Suprapubic skin (tissue), 4 donors: ENCODE data around the gene METTL21A.
"Not testable (repeated sequence)": the region's sequence is repeated elsewhere in the genome, so short reads cannot be mapped to it uniquely, and the experiment has no call there.

Source experiments
- CTCF ChIP-seq, 2 donors: fragments of 200-600 bp in 1 of 2; fragments of 450-650 bp in 1 of 2; sonication (generic) in 1 of 2; IDR thresholded peaks; one replicate each; pipeline ENCODE4 v1.5.1; 2016 to 2019; ENCODE audit warnings: antibody characterized with exemption in 2 of 2, mild to moderate bottlenecking in 1 of 2, moderate library complexity in 1 of 2
- EP300 ChIP-seq: sonication (generic); formaldehyde crosslinking; IDR thresholded peaks from one replicate; pipeline ENCODE4 v1.6.1; 2017; ENCODE audit warnings: antibody characterized with exemption
- POLR2A ChIP-seq, 2 donors: fragments of 450-650 bp; IDR thresholded peaks; one replicate each; pipeline ENCODE4 v1.6.1; 2017; ENCODE audit warnings: antibody characterized with exemption in 2 of 2, mild to moderate bottlenecking in 2 of 2, moderate library complexity in 2 of 2
- POLR2AphosphoS5 ChIP-seq, 3 donors: sonication (generic); formaldehyde crosslinking; IDR thresholded peaks; one replicate each; pipeline ENCODE4 v1.6.1; 2017; ENCODE audit warnings: antibody characterized with exemption in 3 of 3

GRCh38 chr2:207639288-207639687 lies 14.1 kb upstream of the METTL21A start:
- not testable (repeated sequence) for TF ChIP-seq POLR2A (IDR thresholded peaks at IDR 0.05); POLR2AphosphoS5 (IDR thresholded peaks at IDR 0.05); CTCF (IDR thresholded peaks at IDR 0.05); EP300
